Mesenchymal stem cell (in vitro differentiated cells and primary cell): ENCODE results near the gene KCND3.

Experiments used
- DNase-seq: peaks from one replicate; pipeline ENCODE4 v3.0.0-alpha.2; 2013
- H2AFZ ChIP-seq: one replicate; pipeline ENCODE4 v1.6.1; 2013; ENCODE audit warnings: low read depth, mild to moderate bottlenecking, control low read depth, inconsistent platforms, low read length, moderate library complexity
- H2AK5ac ChIP-seq: 2 replicates; pipeline ENCODE4 v1.6.1; 2013; ENCODE audit warnings: low read length, moderate library complexity, mild to moderate bottlenecking, inconsistent platforms; ENCODE audit not compliant: severe bottlenecking
- H2BK120ac ChIP-seq: one replicate; pipeline ENCODE4 v1.6.1; 2013; ENCODE audit warnings: low read depth, mild to moderate bottlenecking, inconsistent platforms, low read length, moderate library complexity
- H2BK12ac ChIP-seq, 2 experiments: one replicate each; pipeline ENCODE4 v1.6.1; 2013; ENCODE audit warnings: inconsistent platforms in 2 of 2, low read length in 2 of 2, mild to moderate bottlenecking in 2 of 2, moderate library complexity in 2 of 2, control low read depth in 1 of 2
- H2BK15ac ChIP-seq: one replicate; pipeline ENCODE4 v1.6.1; 2013; ENCODE audit warnings: mild to moderate bottlenecking, low read depth, inconsistent platforms; ENCODE audit not compliant: poor library complexity, severe bottlenecking
- H2BK5ac ChIP-seq: 2 replicates; pipeline ENCODE4 v1.6.1; 2013; ENCODE audit warnings: low read depth, mild to moderate bottlenecking, low read length, control low read depth, inconsistent platforms; ENCODE audit not compliant: poor library complexity, severe bottlenecking
- H3K14ac ChIP-seq, 2 experiments: one replicate each; pipeline ENCODE4 v1.6.1; 2013; ENCODE audit warnings: inconsistent platforms in 2 of 2, low read length in 2 of 2, control low read depth in 1 of 2, mild to moderate bottlenecking in 1 of 2, moderate library complexity in 1 of 2
- H3K18ac ChIP-seq, 2 experiments: one replicate each; pipeline ENCODE4 v1.6.1; 2013; ENCODE audit warnings: inconsistent platforms in 2 of 2, low read length in 2 of 2, control low read depth in 1 of 2, low read depth in 1 of 2, mild to moderate bottlenecking in 1 of 2
- H3K23ac ChIP-seq, 2 experiments: one replicate each; pipeline ENCODE4 v1.6.1; 2013; ENCODE audit warnings: inconsistent platforms in 2 of 2, low read length in 2 of 2, mild to moderate bottlenecking in 2 of 2, moderate library complexity in 2 of 2, control low read depth in 1 of 2
- H3K27ac ChIP-seq: 2 replicates; pipeline ENCODE4 v1.5.1; 2013; ENCODE audit warnings: mild to moderate bottlenecking, moderate library complexity, low read length, control low read depth, inconsistent platforms; ENCODE audit not compliant: poor library complexity, severe bottlenecking
- H3K27me3 ChIP-seq, 2 experiments: 2 replicates each; pipeline versions ENCODE4 v1.6.1 to v1.7.0; 2013; ENCODE audit warnings: low read length in 2 of 2, mild to moderate bottlenecking in 2 of 2, moderate library complexity in 2 of 2, control low read depth in 1 of 2, inconsistent platforms in 1 of 2; ENCODE audit not compliant: control insufficient read depth in 1 of 2, insufficient read depth in 1 of 2
- H3K36me3 ChIP-seq, 2 experiments: 2 replicates each; pipeline versions ENCODE4 v1.6.1 to v1.7.0; 2013; ENCODE audit warnings: low read length in 2 of 2, control low read depth in 1 of 2, inconsistent platforms in 1 of 2, low read depth in 1 of 2, mild to moderate bottlenecking in 1 of 2; ENCODE audit not compliant: insufficient read depth in 2 of 2, control insufficient read depth in 1 of 2
- H3K4ac ChIP-seq, 2 experiments: one replicate each; pipeline ENCODE4 v1.6.1; 2013; ENCODE audit warnings: inconsistent platforms in 2 of 2, low read length in 2 of 2, mild to moderate bottlenecking in 2 of 2, moderate library complexity in 2 of 2, control low read depth in 1 of 2, low read depth in 1 of 2
- H3K4me1 ChIP-seq: 2 replicates; pipeline ENCODE4 v1.6.1; 2013; ENCODE audit warnings: low read depth, low read length, control low read depth; ENCODE audit not compliant: control insufficient read depth, insufficient read depth
- H3K4me2 ChIP-seq: 2 replicates; pipeline ENCODE4 v1.6.1; 2013; ENCODE audit warnings: low read length, mild to moderate bottlenecking, inconsistent platforms; ENCODE audit not compliant: poor library complexity, severe bottlenecking
- H3K4me3 ChIP-seq, 2 experiments: 2 replicates each; pipeline versions ENCODE4 v1.5.1 to v1.7.0; 2013; ENCODE audit warnings: low read length in 2 of 2, mild to moderate bottlenecking in 2 of 2, control low read depth in 1 of 2, low read depth in 1 of 2; ENCODE audit not compliant: insufficient read depth in 1 of 2
- H3K79me1 ChIP-seq: replicated peaks from 2 replicates; pipeline ENCODE4 v1.6.1; 2013; ENCODE audit warnings: mild to moderate bottlenecking, control low read depth, low read length, inconsistent platforms; ENCODE audit not compliant: poor library complexity, severe bottlenecking
- H3K9ac ChIP-seq: 2 replicates; pipeline ENCODE4 v1.7.0; 2013; ENCODE audit warnings: mild to moderate bottlenecking, low read length, moderate library complexity
- H3K9me3 ChIP-seq: 2 replicates; pipeline ENCODE4 v1.7.0; 2013; ENCODE audit warnings: mild to moderate bottlenecking, low read length; ENCODE audit not compliant: control insufficient read depth
- H4K8ac ChIP-seq: one replicate; pipeline ENCODE4 v1.6.1; 2013; ENCODE audit warnings: inconsistent platforms, mild to moderate bottlenecking, low read length, moderate library complexity
- H4K91ac ChIP-seq: one replicate; pipeline ENCODE4 v1.6.1; 2013; ENCODE audit warnings: mild to moderate bottlenecking, low read length, inconsistent platforms
- WGBS: methylation state at CpG from one replicate; pipeline ENCODE4 v1.1.7; 2013; ENCODE audit warnings: mixed read lengths; 5-methylcytosine and 5-hydroxymethylcytosine counted together

The KCND3 gene

DNA sequence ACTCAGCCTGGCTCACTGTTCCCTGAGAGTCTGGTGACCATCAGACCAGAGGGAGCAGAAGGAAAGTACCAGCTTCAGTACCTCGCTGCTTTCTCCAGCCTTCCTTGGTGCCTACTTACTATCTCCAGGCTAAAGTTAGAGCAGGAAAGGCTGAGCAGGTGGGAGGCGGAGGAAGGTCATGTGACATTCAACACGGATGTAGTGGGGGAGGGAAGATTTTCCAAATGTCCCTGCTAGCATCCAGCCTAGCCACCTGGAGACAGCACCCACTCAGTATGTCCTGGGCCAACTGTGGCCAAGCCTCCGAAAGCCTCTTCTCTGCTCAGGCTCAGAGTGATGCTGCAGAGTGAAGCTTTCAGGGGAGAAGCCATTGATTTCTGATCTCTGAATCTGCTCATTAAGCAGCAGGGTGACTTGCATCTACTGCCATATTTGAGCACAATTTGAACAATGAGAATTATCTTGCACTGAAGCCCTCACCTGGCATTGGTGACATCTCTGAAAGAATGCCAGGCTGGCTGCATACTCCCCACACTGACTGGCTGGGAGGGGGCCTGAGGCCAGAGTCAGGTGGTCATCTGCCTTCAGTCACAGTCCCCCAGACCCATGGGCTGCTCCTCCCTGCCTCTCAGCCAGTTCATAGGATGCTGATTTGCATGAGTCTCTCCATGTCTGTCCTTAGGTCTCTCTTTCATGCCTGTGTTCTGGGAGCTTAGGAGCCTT is 86.2 kb downstream of the KCND3 start:
- DNase-seq = no peak
- Histone ChIP-seq H3K27me3 (peaks cover 24 to 33% of the 10 kb centered on the region in 2 experiments), H3K18ac (peak overlapping the region in 1 of 2 experiments; percentile 4), H3K4me1 (peaks cover 2% of the 10 kb centered on the region), H3K36me3 (no peaks in the 10 kb centered on the region), H3K9ac (no peak overlapping the region), H3K9me3 (no peaks in the 10 kb centered on the region), H3K79me1 (no peaks in the 10 kb centered on the region), H2BK15ac (no peak overlapping the region), H3K4ac (no peak overlapping the region), H2BK12ac (no peak overlapping the region), H3K14ac (peak overlapping the region in 1 of 2 experiments; percentile 28), H4K91ac (no peak overlapping the region), H2BK120ac (no peak overlapping the region), H2BK5ac (no peak overlapping the region), H3K23ac (no peak overlapping the region), H3K4me2 (no peak overlapping the region), H4K8ac (no peak overlapping the region), H3K4me3 (no peak overlapping the region), H3K27ac (no peak overlapping the region), H2AFZ (no peak overlapping the region), H2AK5ac (no peak overlapping the region)
- WGBS = 77% methylated on average over 2 of the region's 4 CpGs

DNA sequence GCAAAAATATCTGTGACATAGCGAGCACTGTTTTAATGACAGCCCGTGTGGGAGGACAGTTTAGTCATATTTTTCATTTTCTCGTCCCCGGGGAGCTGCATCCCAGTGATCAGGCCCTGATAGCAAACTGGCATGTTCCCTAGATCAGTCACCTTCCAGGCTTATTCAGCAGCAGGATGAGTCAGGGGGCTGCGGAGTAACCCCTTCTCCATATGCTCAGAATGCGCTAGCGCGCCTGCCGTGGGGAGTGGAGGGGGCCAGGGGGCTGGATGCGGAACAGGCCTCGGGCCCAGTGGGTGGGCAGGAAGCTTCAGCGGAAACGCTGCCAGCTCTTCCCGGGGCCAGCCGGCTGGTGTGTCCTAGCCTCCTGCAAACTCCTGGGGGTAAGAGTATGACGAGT is 94.0 kb downstream of the KCND3 start:
- Histone ChIP-seq H3K14ac (no peak overlapping the region), H2BK15ac (no peak overlapping the region), H2BK12ac (no peak overlapping the region), H3K4ac (no peak overlapping the region), H3K27ac (no peak overlapping the region), H2AFZ (no peak overlapping the region), H3K9ac (no peak overlapping the region), H4K8ac (no peak overlapping the region), H3K79me1 (no peaks in the 10 kb centered on the region), H3K4me1 (no peaks in the 10 kb centered on the region), H2BK120ac (no peak overlapping the region), H3K4me2 (no peak overlapping the region), H3K18ac (no peak overlapping the region), H4K91ac (no peak overlapping the region), H3K36me3 (no peaks in the 10 kb centered on the region), H3K23ac (no peak overlapping the region), H3K27me3 (peaks cover 8 to 37% of the 10 kb centered on the region in 2 experiments), H3K4me3 (no peak overlapping the region), H2BK5ac (no peak overlapping the region), H3K9me3 (no peaks in the 10 kb centered on the region), H2AK5ac (no peak overlapping the region)
- WGBS = 47% methylated on average over 16 of the region's 16 CpGs
- DNase-seq = no peak

DNA sequence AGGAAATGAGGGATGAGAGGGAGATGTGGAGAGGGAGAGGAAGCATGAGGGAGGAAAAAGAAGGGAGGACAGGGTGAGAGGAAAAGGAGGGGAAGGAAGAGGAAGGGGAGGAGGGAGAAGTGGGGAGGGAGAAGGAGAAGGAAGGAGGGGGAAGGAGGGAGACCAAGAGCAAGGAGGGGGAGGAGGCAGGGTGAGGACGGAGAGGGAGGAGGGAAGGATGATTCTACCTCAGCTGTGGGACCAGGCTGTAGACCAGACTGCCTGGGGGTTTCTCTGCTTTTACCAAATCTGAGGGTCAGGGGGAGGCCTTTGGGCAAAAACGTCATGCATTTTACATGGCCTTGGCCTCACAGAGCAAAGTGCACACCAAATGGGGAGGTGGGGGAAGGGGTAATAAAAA is 94.5 kb downstream of the KCND3 start:
- Histone ChIP-seq H4K91ac (no peak overlapping the region), H2BK5ac (no peak overlapping the region), H3K4me3 (no peak overlapping the region), H3K4me2 (no peak overlapping the region), H3K27ac (no peak overlapping the region), H3K79me1 (no peaks in the 10 kb centered on the region), H2BK120ac (no peak overlapping the region), H2AK5ac (no peak overlapping the region), H3K4ac (no peak overlapping the region), H3K18ac (no peak overlapping the region), H3K27me3 (peaks cover 12 to 39% of the 10 kb centered on the region in 2 experiments), H3K36me3 (no peaks in the 10 kb centered on the region), H2BK15ac (no peak overlapping the region), H3K4me1 (no peaks in the 10 kb centered on the region), H3K9me3 (no peaks in the 10 kb centered on the region), H4K8ac (no peak overlapping the region), H2BK12ac (no peak overlapping the region), H2AFZ (no peak overlapping the region), H3K14ac (no peak overlapping the region), H3K9ac (no peak overlapping the region), H3K23ac (no peak overlapping the region)
- 33% methylated on average over 2 of the region's 2 CpGs for WGBS
- DNase-seq = no peak

DNA sequence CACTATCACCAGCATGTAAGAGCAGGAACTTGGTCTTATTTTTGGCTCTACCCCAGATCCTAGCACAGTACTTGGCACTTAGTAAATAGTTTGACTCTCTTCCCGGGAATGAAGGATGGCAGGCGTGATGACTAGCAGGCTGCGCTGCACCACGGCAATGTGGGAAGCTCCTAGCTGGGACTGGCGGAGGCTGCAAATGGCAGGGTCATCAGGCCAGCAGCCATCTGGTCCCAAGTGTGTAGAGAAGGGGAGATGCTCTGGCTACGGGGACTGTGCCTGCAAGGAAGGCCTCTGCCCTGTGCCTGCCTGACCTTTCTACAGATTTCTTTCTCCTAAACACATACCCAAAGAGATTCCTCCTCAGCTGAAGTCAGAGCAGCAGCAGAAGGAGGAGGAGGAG is 95.0 kb downstream of the KCND3 start:
- Histone ChIP-seq H3K79me1 (no peaks in the 10 kb centered on the region), H4K8ac (no peak overlapping the region), H3K36me3 (no peaks in the 10 kb centered on the region), H3K14ac (no peak overlapping the region), H2AK5ac (no peak overlapping the region), H2BK15ac (no peak overlapping the region), H3K4me1 (no peaks in the 10 kb centered on the region), H3K4me2 (no peak overlapping the region), H2BK5ac (no peak overlapping the region), H3K4ac (no peak overlapping the region), H3K27me3 (peaks cover 10 to 39% of the 10 kb centered on the region in 2 experiments), H3K27ac (no peak overlapping the region), H2BK120ac (no peak overlapping the region), H3K4me3 (no peak overlapping the region), H2AFZ (no peak overlapping the region), H3K9ac (no peak overlapping the region), H3K23ac (no peak overlapping the region), H3K18ac (no peak overlapping the region), H4K91ac (no peak overlapping the region), H2BK12ac (no peak overlapping the region), H3K9me3 (no peaks in the 10 kb centered on the region)
- WGBS = 100% methylated on average over 4 of the region's 6 CpGs
- DNase-seq = no peak
